ENCODE results near the gene DCLK1. TPM values are rescaled to one million over a fixed set of nuclear protein-coding genes. Genes with fewer than 3 reads are reported as not detected.

Gene DCLK1
- total RNA-seq, 1 donor from 2014 or later: 9.9 TPM

- ATAC-seq: no peak
- intact Hi-C loops (cut with micrococcal nuclease): loop anchor here (10.0 kb wide), 1 partner anchor 158 kb away; no protein-coding TSS in a partner anchor
These were observed 338.3 kb downstream of the DCLK1 start for GRCh38 chr13:35792911-35793310.

GRCh38 chr13:35792021-35792420 is 339.2 kb downstream of the DCLK1 start:
- ATAC-seq (no peak), DNase-seq (no peak)
- intact Hi-C loops (cut with micrococcal nuclease): loop anchor here (10.0 kb wide), 1 partner anchor 157 kb away; no protein-coding TSS in a partner anchor

More at GRCh38 chr13:35792911-35793310, 338.3 kb downstream of the DCLK1 start:
- DNase-seq: no peak

GRCh38 chr13:35791184-35791851 is 339.9 kb downstream of the DCLK1 start:
- DNase-seq (no peak), ATAC-seq (peak; percentile 35)
- intact Hi-C loops (cut with micrococcal nuclease): loop anchor here (10.0 kb wide), 1 partner anchor 157 kb away; no protein-coding TSS in a partner anchor

DNA sequence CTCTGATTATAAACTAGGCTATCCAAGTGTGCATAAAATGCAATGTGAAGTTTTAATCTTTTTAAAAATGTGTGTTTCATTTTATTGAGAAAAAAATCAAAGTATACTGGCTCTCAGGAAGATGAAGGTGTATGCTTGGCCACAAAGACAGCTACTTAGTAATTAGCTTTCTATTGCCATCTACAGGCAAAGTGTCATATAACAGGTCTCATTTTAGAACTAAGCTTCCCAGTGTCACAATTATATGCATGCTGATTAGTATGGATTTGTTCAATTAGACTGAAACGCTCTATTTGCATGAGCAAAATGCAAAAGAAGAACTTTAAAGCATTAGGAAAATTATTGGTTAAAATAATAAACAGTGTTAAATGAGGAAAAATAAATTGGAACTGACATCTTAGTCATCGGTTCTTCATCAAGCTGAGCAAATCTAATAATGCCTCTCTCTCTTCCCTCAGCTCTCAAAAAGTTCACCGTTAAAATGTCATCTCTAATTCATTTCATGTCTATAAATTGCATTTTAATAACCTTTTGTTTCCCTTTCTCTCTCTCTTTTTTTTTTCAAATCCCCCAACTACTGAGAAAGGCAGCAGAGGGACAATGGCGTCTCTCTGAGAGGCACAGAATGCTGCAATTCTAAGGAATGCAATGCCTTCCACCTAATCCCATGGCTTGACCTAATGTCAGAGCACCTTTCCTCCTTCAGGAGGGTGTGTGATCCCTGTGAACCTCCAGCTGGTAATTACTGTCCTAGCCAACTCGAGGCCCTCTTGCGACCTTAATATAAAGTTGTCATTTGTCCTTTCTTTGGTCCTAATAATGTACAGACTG is 341.6 kb downstream of the DCLK1 start:
- DNase-seq (no peak), ATAC-seq (peak; percentile 65)
- intact Hi-C loops (cut with micrococcal nuclease): loop anchor here (10.0 kb wide), 1 partner anchor 155 kb away; no protein-coding TSS in a partner anchor

- intact Hi-C loops (cut with micrococcal nuclease): no loop called here
- DNase-seq (no peak), ATAC-seq (no peak)
These were observed 343.2 kb downstream of the DCLK1 start for GRCh38 chr13:35787937-35788336.

DNA sequence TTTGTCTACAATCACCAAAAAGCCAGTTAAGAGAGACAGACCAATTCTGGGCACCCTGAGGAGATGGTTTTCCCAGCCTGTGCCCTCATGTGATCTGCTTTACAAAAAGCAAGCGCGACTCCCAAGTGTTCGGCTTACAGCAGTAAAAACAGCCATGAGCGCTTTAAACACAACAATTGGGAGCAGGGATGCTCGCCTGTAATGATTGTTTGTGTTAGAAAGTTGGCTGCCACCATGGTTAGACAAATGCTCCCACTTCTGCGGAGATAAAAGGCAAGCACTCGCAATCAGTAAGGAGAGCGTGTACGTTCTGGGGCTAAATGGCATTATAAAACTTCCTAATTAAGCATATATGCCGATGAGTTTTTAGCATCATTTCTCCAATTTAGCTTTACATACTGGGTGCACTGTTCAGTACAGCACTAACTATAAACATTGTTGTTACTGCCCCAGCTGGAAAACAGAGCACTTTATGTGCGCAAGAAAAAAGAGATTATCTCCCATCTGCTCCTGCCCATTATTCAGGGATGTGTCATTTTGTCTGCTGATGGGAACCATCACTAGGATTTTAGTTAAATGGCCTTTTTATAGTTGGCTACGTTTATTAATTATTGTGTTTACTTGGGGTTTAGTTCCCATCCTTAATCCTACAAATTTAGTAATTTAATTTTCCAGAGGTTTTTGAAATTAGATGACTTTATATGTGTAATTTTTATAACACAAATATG is 345.4 kb downstream of the DCLK1 start:
- intact Hi-C loops (cut with micrococcal nuclease): no loop called here
- no peak for ATAC-seq
- no peak for DNase-seq

GRCh38 chr13:35784286-35784951 is 346.8 kb downstream of the DCLK1 start:
- DNase-seq: no peak
- ATAC-seq: no peak
- intact Hi-C loops (cut with micrococcal nuclease): no loop called here

DNA sequence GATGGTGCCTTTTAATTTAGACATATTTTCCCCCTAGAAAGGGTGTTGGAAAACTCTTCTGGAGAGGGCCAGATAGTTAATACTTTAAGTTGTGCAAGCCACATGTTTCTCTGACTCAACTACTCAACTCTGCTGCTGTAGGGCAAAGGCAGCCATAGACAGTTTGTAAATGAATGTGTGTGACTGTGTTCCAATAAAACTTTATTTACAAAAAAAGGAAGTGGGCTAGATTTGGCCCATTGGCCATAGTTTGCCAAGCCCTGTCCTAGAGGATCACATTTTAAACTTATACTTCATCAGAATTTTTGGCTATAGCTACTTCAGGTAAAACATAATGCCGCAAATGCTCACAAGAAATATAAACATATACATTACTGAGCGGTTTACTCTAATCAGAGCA is 348.4 kb downstream of the DCLK1 start:
- intact Hi-C loops (cut with micrococcal nuclease): no loop called here
- DNase-seq (no peak), ATAC-seq (no peak)

DNA sequence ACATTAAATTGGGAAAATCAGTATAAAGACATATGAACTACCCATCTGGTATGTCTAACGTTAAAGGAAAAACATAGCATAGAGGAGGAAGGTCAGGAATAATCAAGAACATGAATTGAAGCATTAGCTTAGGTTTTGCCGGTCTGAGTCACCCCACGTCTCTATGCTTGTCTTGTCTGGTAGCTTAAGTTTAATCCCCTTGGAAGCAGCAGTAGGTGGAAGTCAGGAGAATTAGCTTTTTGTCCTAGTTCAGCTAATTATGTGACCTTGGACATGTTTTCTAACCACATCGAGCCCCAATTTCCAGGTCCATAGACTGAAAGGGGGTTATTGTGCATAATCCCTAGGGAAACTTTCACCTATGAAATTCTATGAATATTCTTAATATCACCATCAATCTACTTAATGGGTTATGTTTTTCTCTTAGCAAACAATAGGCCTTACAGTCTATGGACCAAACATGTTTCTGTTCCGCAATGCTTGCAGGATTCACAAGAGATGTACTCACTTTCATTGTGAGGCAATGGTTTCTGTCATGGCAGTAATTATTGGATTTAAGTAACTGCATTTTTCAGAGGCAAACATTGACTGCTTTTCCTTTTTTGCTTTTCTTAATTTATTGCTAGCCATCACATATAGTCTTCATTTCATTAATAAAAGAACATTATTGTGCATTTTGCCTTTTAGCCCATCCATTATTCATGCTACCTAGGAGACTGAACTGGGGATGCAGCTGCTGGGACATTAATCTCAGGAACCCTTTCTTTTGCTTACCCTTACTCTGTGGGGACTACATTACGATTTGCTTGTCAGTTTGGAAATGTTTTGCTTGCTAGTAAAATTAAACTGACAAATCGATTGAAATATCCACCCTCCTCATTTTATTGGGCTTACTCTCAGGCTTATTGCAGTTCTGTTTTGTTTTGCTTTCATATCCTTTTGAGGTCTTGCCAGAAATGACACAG is 349.9 kb downstream of the DCLK1 start:
- ATAC-seq (no peak), DNase-seq (no peak)
- intact Hi-C loops (cut with micrococcal nuclease): no loop called here

DNA sequence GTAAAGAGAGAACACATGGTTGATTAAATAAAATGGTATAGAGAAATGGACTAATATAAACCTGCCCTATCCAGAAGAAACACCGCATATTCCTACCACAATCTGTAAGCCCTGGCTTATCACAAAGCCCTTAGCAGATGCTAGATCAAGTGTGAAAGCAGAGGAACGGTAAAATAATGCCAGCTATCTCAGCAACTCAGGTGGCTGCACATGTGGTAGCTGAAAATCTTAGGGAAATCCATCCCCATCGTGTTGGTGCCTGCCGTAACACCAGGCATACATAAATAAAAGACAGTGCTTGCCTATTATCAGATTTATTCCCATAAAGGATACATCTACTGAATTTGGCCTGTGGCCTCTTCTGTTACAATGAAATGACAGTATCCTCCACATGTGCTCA is 350.6 kb downstream of the DCLK1 start:
- ATAC-seq: no peak
- DNase-seq: no peak
- intact Hi-C loops (cut with micrococcal nuclease): no loop called here

DNA sequence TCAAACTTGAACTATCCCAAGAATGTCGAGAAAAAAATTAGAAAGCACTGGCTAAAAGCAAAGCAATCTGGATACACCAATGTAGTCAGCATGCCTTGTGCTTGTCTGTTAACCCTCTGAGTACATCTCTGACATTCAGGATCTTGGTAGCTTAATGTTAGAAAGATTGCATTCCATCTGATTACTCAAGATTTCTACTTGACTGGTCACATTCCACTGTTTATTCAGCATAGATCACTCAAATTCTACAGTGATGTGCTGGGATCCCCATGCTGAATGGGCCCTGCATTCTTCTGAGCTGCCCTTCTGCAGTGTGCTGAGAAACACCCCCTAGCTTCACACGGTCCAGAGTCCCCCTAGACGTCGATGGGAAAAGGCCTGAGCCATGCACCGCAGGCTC is 359.3 kb downstream of the DCLK1 start:
- ATAC-seq: no peak

GRCh38 chr13:35770756-35771297 is 360.4 kb downstream of the DCLK1 start:
- intact Hi-C loops (cut with micrococcal nuclease): no loop called here
- DNase-seq: no peak
- ATAC-seq: peak; percentile 81

More for the DNA sequence above, 359.3 kb downstream of the DCLK1 start:
- DNase-seq: no peak
- intact Hi-C loops (cut with micrococcal nuclease): no loop called here

- intact Hi-C loops (cut with micrococcal nuclease): no loop called here
- DNase-seq (no peak), ATAC-seq (no peak)
These were observed 361.4 kb downstream of the DCLK1 start for GRCh38 chr13:35769812-35770211.

GRCh38 chr13:35768551-35768950 is 362.6 kb downstream of the DCLK1 start:
- ATAC-seq (no peak), DNase-seq (no peak)
- intact Hi-C loops (cut with micrococcal nuclease): no loop called here

GRCh38 chr13:35768073-35768472 is 363.1 kb downstream of the DCLK1 start:
- intact Hi-C loops (cut with micrococcal nuclease): no loop called here
- ATAC-seq (peak; percentile 65), DNase-seq (peak; percentile 20)

DNA sequence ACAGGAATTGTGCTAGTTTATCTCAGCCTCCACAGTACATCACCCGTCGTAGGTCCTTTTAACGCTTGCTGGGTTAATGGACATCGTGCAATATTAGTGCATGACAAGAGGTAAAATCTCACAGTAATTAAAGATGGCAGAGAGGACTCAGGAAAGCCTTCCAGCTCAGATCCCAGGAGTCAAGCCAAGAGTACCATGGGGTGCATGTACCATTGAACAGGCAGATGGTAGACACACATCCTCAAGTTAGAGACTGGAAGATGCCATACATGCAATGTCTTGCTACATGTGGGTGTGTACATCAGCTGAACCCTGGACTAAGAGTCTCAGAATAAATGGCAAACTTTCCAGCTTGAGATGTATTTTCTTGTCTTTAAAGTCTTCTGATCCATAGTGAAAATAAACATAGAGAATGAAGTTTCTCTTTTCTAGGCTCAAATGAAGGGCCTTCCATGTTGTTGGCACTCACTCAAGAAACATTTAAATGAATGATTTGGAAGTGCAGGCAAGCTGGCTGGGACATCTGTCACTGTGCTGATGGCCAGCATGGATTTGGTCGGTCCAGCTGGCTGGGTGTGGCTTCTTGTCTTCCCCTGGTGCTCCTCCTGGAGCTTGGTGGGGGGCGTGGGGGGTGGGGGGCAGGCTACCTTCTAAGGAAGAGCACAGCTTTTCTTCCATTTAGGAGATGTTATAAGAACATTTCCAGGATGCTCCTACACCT is 363.8 kb downstream of the DCLK1 start:
- DNase-seq: peak; percentile 18
- ATAC-seq: no peak
- intact Hi-C loops (cut with micrococcal nuclease): no loop called here

- intact Hi-C loops (cut with micrococcal nuclease): no loop called here
- DNase-seq (no peak), ATAC-seq (no peak)
These were observed 364.5 kb downstream of the DCLK1 start for GRCh38 chr13:35766663-35767062.

Data from left ventricle myocardium superior (tissue), 1 donor.